ENCODE results near the gene TELO2.
A peak's percentile ranks its signal among the peaks of the same experiment; 100 is the strongest.

The TELO2 gene

GRCh38 chr16:1543085-1543896 lies 50.1 kb downstream of the TELO2 start:
- peak; percentile 84 for ATAC-seq
- TF ChIP-seq OSR1 (CRISPR knock-in tag; IDR thresholded peaks at IDR 0.05) (no peak), ZNF565 (CRISPR knock-in tag; conservative IDR thresholded peaks at IDR 0.05; ENCODE audit: low read depth) (no peak), ZFP30 (CRISPR knock-in tag; IDR thresholded peaks at IDR 0.05) (no peak), ISL1 (CRISPR knock-in tag; IDR thresholded peaks at IDR 0.05) (no peak), CREB5 (CRISPR knock-in tag; IDR thresholded peaks at IDR 0.05; ENCODE audit: low read depth) (no peak), BACH2 (CRISPR knock-in tag; IDR thresholded peaks at IDR 0.05; ENCODE audit: borderline replicate concordance) (no peak), PPARA (CRISPR knock-in tag; IDR thresholded peaks at IDR 0.05; ENCODE audit: borderline replicate concordance) (no peak), CSDC2 (CRISPR knock-in tag; IDR thresholded peaks at IDR 0.05) (no peak), ZFP3 (CRISPR knock-in tag; IDR thresholded peaks at IDR 0.05) (no peak), ZNF70 (CRISPR knock-in tag; IDR thresholded peaks at IDR 0.05) (no peak), ZC3H10 (CRISPR knock-in tag; IDR thresholded peaks at IDR 0.05) (no peak), TCF4 (CRISPR knock-in tag; IDR thresholded peaks at IDR 0.05; ENCODE audit: borderline replicate concordance) (no peak), TOX (CRISPR knock-in tag; IDR thresholded peaks at IDR 0.05; ENCODE audit: borderline replicate concordance) (no peak), SNAI2 (CRISPR knock-in tag; IDR thresholded peaks at IDR 0.05) (no peak)
- TF ChIP-seq, protein P1, sequence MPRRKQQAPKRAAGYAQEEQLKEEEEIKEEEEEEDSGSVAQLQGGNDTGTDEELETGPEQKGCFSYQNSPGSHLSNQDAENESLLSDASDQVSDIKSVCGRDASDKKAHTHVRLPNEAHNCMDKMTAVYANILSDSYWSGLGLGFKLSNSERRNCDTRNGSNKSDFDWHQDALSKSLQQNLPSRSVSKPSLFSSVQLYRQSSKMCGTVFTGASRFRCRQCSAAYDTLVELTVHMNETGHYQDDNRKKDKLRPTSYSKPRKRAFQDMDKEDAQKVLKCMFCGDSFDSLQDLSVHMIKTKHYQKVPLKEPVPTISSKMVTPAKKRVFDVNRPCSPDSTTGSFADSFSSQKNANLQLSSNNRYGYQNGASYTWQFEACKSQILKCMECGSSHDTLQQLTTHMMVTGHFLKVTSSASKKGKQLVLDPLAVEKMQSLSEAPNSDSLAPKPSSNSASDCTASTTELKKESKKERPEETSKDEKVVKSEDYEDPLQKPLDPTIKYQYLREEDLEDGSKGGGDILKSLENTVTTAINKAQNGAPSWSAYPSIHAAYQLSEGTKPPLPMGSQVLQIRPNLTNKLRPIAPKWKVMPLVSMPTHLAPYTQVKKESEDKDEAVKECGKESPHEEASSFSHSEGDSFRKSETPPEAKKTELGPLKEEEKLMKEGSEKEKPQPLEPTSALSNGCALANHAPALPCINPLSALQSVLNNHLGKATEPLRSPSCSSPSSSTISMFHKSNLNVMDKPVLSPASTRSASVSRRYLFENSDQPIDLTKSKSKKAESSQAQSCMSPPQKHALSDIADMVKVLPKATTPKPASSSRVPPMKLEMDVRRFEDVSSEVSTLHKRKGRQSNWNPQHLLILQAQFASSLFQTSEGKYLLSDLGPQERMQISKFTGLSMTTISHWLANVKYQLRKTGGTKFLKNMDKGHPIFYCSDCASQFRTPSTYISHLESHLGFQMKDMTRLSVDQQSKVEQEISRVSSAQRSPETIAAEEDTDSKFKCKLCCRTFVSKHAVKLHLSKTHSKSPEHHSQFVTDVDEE (CRISPR knock-in tag; IDR thresholded peaks at IDR 0.05) = no peak
- TF ChIP-seq, protein P2, sequence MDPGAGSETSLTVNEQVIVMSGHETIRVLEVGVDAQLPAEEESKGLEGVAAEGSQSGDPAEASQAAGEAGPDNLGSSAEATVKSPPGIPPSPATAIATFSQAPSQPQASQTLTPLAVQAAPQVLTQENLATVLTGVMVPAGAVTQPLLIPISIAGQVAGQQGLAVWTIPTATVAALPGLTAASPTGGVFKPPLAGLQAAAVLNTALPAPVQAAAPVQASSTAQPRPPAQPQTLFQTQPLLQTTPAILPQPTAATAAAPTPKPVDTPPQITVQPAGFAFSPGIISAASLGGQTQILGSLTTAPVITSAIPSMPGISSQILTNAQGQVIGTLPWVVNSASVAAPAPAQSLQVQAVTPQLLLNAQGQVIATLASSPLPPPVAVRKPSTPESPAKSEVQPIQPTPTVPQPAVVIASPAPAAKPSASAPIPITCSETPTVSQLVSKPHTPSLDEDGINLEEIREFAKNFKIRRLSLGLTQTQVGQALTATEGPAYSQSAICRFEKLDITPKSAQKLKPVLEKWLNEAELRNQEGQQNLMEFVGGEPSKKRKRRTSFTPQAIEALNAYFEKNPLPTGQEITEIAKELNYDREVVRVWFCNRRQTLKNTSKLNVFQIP (CRISPR knock-in tag; IDR thresholded peaks at IDR 0.05; ENCODE audit: borderline replicate concordance, low read depth) = no peak

GRCh38 chr16:1545044-1546040 lies 52.2 kb downstream of the TELO2 start:
- no peak for TF ChIP-seq ZNF70 (CRISPR knock-in tag; IDR thresholded peaks at IDR 0.05)
- TF ChIP-seq RARB (CRISPR knock-in tag; IDR thresholded peaks at IDR 0.05) = no peak
- TF ChIP-seq ZFP3 (CRISPR knock-in tag; IDR thresholded peaks at IDR 0.05) = no peak
- TF ChIP-seq CREB5 (CRISPR knock-in tag; IDR thresholded peaks at IDR 0.05; ENCODE audit: low read depth) = no peak
- TF ChIP-seq BACH2 (CRISPR knock-in tag; IDR thresholded peaks at IDR 0.05; ENCODE audit: borderline replicate concordance) = no peak
- no peak for TF ChIP-seq CSDC2 (CRISPR knock-in tag; IDR thresholded peaks at IDR 0.05)
- TF ChIP-seq PPARA (CRISPR knock-in tag; IDR thresholded peaks at IDR 0.05; ENCODE audit: borderline replicate concordance) = no peak
- ATAC-seq = no peak

DNA sequence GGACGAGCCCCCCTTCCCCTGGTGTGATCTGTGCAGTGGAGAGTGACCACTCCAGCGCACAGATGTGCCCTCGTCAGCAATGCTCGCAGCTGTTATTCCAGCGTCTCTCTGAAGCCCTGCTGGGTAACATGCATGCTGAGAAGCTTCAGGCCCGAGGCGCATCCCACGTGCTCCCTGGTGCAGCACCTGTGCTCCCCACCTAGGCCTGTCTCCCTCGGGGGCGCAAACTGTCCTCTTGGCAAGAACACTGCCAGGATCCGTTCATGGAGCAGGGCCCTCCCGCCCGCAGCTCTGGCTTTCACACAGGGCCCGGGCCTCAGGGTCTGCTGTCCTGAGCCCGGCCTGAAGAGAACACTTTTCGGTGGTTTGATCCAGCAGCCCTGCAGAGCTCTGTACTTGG lies 53.3 kb downstream of the TELO2 start:
- no peak for ATAC-seq
- TF ChIP-seq, protein P3, sequence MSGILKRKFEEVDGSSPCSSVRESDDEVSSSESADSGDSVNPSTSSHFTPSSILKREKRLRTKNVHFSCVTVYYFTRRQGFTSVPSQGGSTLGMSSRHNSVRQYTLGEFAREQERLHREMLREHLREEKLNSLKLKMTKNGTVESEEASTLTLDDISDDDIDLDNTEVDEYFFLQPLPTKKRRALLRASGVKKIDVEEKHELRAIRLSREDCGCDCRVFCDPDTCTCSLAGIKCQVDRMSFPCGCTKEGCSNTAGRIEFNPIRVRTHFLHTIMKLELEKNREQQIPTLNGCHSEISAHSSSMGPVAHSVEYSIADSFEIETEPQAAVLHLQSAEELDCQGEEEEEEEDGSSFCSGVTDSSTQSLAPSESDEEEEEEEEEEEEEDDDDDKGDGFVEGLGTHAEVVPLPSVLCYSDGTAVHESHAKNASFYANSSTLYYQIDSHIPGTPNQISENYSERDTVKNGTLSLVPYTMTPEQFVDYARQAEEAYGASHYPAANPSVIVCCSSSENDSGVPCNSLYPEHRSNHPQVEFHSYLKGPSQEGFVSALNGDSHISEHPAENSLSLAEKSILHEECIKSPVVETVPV (CRISPR knock-in tag; IDR thresholded peaks at IDR 0.05) = no peak
- TF ChIP-seq CSDC2 (CRISPR knock-in tag; IDR thresholded peaks at IDR 0.05) = no peak
- TF ChIP-seq ZNF8 (CRISPR knock-in tag; IDR thresholded peaks at IDR 0.05) = no peak
- no peak for TF ChIP-seq GLIS3 (CRISPR knock-in tag; IDR thresholded peaks at IDR 0.05)
- no peak for TF ChIP-seq CREB5 (CRISPR knock-in tag; IDR thresholded peaks at IDR 0.05; ENCODE audit: low read depth)
- TF ChIP-seq, protein P1 (CRISPR knock-in tag; IDR thresholded peaks at IDR 0.05) = no peak
- no peak for TF ChIP-seq BACH2 (CRISPR knock-in tag; IDR thresholded peaks at IDR 0.05; ENCODE audit: borderline replicate concordance)
- no peak for TF ChIP-seq TOX (CRISPR knock-in tag; IDR thresholded peaks at IDR 0.05; ENCODE audit: borderline replicate concordance)
